Measurements from ENCODE around the gene WIPI1.

DNA sequence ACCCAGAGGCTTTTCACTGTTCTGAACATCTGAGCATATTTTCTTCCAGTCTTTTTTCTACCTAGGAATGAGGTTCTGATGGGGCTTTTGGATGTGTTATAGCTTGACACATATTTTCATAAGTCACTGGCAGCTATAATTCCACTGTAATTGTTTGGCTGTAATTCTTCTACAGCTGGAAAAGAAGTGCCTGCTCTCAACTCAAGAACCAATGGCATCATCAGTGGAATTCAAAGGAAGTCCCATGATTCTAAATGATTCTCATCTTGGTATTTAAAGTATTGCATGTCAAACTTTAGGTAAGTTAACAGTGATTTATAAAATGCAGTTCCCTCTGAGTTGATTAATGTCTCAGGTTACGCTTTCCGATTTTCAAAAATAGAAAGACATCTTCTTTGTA is 16.8 kb downstream of the WIPI1 start:
- TF ChIP-seq, protein P1, sequence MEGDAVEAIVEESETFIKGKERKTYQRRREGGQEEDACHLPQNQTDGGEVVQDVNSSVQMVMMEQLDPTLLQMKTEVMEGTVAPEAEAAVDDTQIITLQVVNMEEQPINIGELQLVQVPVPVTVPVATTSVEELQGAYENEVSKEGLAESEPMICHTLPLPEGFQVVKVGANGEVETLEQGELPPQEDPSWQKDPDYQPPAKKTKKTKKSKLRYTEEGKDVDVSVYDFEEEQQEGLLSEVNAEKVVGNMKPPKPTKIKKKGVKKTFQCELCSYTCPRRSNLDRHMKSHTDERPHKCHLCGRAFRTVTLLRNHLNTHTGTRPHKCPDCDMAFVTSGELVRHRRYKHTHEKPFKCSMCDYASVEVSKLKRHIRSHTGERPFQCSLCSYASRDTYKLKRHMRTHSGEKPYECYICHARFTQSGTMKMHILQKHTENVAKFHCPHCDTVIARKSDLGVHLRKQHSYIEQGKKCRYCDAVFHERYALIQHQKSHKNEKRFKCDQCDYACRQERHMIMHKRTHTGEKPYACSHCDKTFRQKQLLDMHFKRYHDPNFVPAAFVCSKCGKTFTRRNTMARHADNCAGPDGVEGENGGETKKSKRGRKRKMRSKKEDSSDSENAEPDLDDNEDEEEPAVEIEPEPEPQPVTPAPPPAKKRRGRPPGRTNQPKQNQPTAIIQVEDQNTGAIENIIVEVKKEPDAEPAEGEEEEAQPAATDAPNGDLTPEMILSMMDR (optimal IDR thresholded peaks at IDR 0.05 in 1 of 3, IDR thresholded peaks at IDR 0.05 in 1 of 3, conservative IDR thresholded peaks at IDR 0.05 in 1 of 3; ENCODE audit: extremely low read depth in 1 of 3, insufficient read depth in 2 of 3, low read length in 3 of 3): no peak
- no peak for TF ChIP-seq EZH2 (IDR thresholded peaks at IDR 0.05; ENCODE audit: low read length)

Measured in keratinocyte (primary cell).